Right cardiac atrium (tissue), 5 donors: ENCODE measurements around the gene GALNT8. TPM values are rescaled to one million over a fixed set of nuclear protein-coding genes. Genes with fewer than 3 reads are reported as not detected.

Experiments
- ATAC-seq, 2 donors: fragments of 200-7000 bp; cut with Tn5 transposase; one replicate each; pipeline versions ENCODE4 v1.8.0 to v1.9.1; 2020; ENCODE audit warnings: moderate library complexity in 2 of 2, mild to moderate bottlenecking in 1 of 2
- DNase-seq, 3 donors: peaks; one replicate each; pipeline ENCODE4 v3.0.0-alpha.2; 2020
- H3K27ac ChIP-seq: one replicate; pipeline ENCODE4 v1.5.1; 2013; ENCODE audit warnings: mild to moderate bottlenecking, low read length, control low read depth, moderate library complexity
- H3K27me3 ChIP-seq: one replicate; pipeline ENCODE4 v1.6.1; 2013; ENCODE audit not compliant: control insufficient read depth, insufficient read depth
- H3K4me1 ChIP-seq: one replicate; pipeline ENCODE4 v1.6.1; 2013; ENCODE audit warnings: low read length; ENCODE audit not compliant: control insufficient read depth, insufficient read depth
- H3K4me3 ChIP-seq: one replicate; pipeline ENCODE4 v1.5.1; 2013; ENCODE audit warnings: low read length, control low read depth
- H3K9me3 ChIP-seq: one replicate; pipeline ENCODE4 v1.6.1; 2013; ENCODE audit warnings: low read length; ENCODE audit not compliant: control insufficient read depth
- WGBS: extraction: QIAGEN DNeasy Blood & Tissue Kit; methylation state at CpG from one replicate; pipeline ENCODE4 v1.1.7; 2013; 5-methylcytosine and 5-hydroxymethylcytosine counted together
- intact Hi-C, 4 donors: fragments of 100-400 bp; cut with DNase I; formaldehyde crosslinking; loops; one replicate each; pipeline versions ENCODE4 v1.11.0 to v1.14.0; 2022 to 2023
- polyA plus RNA-seq: library from polyadenylated mRNA; stranded (reverse); fragments of 200-250 nt; gene quantifications from one replicate; pipeline ENCODE4 v1.2.3, GENCODE V29; 2013
- total RNA-seq, 4 donors: library from RNA; stranded (reverse); fragmentation: NEBNext Ultra II Directional; extraction: Animal tissue kit (Norgen Biotek cat#: 25700); gene quantifications; one replicate each; pipeline ENCODE4 v1.2.1, GENCODE V29; 2021
- donor health status: healthy with polysubstance abuse.
- donor health status: DM: no; HTN: yes; CAD: no.
- donor health status: DM: no; HTN: no; CAD: no.
- donor health status: DM: no; HTN: yes; CAD: no; lungs with severe emphysema.
- donor health status: DM: yes; HTN: yes; CAD: no.

The GALNT8 gene
- total and polyA plus RNA-seq, 5 donors = 3.5 to 10.3 (median 6.5) TPM

- Histone ChIP-seq H3K27ac (no peak overlapping the region), H3K9me3 (no peaks in the 10 kb centered on the region), H3K4me3 (no peak overlapping the region), H3K4me1 (no peaks in the 10 kb centered on the region), H3K27me3 (no peaks in the 10 kb centered on the region)
- intact Hi-C loops = no loop called here
- no peak for DNase-seq
- ATAC-seq = no peak
Measured at GRCh38 chr12:4800555-4800954, 80.4 kb downstream of the GALNT8 start.

GRCh38 chr12:4802841-4803240, 82.6 kb downstream of the GALNT8 start:
- Histone ChIP-seq H3K9me3 (no peaks in the 10 kb centered on the region), H3K4me3 (no peak overlapping the region), H3K27me3 (no peaks in the 10 kb centered on the region), H3K27ac (no peak overlapping the region), H3K4me1 (no peaks in the 10 kb centered on the region)
- intact Hi-C loops = no loop called here
- DNase-seq (no peak), ATAC-seq (no peak)
- 60% methylated on average over 2 of the region's 2 CpGs for WGBS

- intact Hi-C loops = no loop called here
Measured at GRCh38 chr12:4806439-4807115, 86.4 kb downstream of the GALNT8 start.

GRCh38 chr12:4807116-4807783, 87.0 kb downstream of the GALNT8 start:
- no peak overlapping the region for H3K27ac ChIP-seq
- no peaks in the 10 kb centered on the region for H3K4me1 ChIP-seq
- no peak for DNase-seq
- no peaks in the 10 kb centered on the region for H3K27me3 ChIP-seq
- ATAC-seq = no peak
- no peak overlapping the region for H3K4me3 ChIP-seq
- H3K9me3 ChIP-seq = no peaks in the 10 kb centered on the region
- WGBS = 70% methylated on average over 6 of the region's 6 CpGs
- intact Hi-C loops = no loop called here

More at GRCh38 chr12:4806439-4807115, 86.4 kb downstream of the GALNT8 start:
- Histone ChIP-seq H3K27ac (no peak overlapping the region), H3K4me3 (no peak overlapping the region), H3K4me1 (no peaks in the 10 kb centered on the region), H3K9me3 (no peaks in the 10 kb centered on the region), H3K27me3 (no peaks in the 10 kb centered on the region)
- WGBS = 61% methylated on average over 8 of the region's 8 CpGs
- no peak for ATAC-seq
- DNase-seq = no peak

- H3K4me1 ChIP-seq = no peaks in the 10 kb centered on the region
- no peak overlapping the region for H3K27ac ChIP-seq
- H3K27me3 ChIP-seq = no peaks in the 10 kb centered on the region
- WGBS = 72% methylated on average over 2 of the region's 2 CpGs
- H3K4me3 ChIP-seq = no peak overlapping the region
- DNase-seq (no peak), ATAC-seq (no peak)
- no peaks in the 10 kb centered on the region for H3K9me3 ChIP-seq
- intact Hi-C loops = no loop called here
Measured at GRCh38 chr12:4807813-4808212, 87.6 kb downstream of the GALNT8 start.

- no peak overlapping the region for H3K27ac ChIP-seq
- intact Hi-C loops = no loop called here
- ATAC-seq = peak; percentile 63 to 74
- DNase-seq = peak; percentile 28 to 79 (median 73)
- no peaks in the 10 kb centered on the region for H3K9me3 ChIP-seq
- no peaks in the 10 kb centered on the region for H3K4me1 ChIP-seq
- 1% methylated on average over 35 of the region's 35 CpGs for WGBS
- no peaks in the 10 kb centered on the region for H3K27me3 ChIP-seq
- peak overlapping the region; percentile 52 for H3K4me3 ChIP-seq
Measured at GRCh38 chr12:4809013-4809448, 88.8 kb downstream of the GALNT8 start.

GRCh38 chr12:4809449-4810218, 89.4 kb downstream of the GALNT8 start:
- peak overlapping the region; percentile 52 for H3K4me3 ChIP-seq
- 2% methylated on average over 80 of the region's 80 CpGs for WGBS
- H3K27me3 ChIP-seq = no peaks in the 10 kb centered on the region
- no peak overlapping the region for H3K27ac ChIP-seq
- H3K9me3 ChIP-seq = no peaks in the 10 kb centered on the region
- no peaks in the 10 kb centered on the region for H3K4me1 ChIP-seq
- intact Hi-C loops = no loop called here
- peak; percentile 34 to 42 for ATAC-seq
- peak in 2 of 3 donors; percentile 53 to 60 for DNase-seq

- intact Hi-C loops = no loop called here
- Histone ChIP-seq H3K4me3 (no peak overlapping the region), H3K27me3 (no peaks in the 10 kb centered on the region), H3K9me3 (no peaks in the 10 kb centered on the region), H3K27ac (no peak overlapping the region), H3K4me1 (no peaks in the 10 kb centered on the region)
- DNase-seq (no peak), ATAC-seq (no peak)
- 25% methylated on average over 34 of the region's 34 CpGs for WGBS
Measured at GRCh38 chr12:4810219-4810671, 90.0 kb downstream of the GALNT8 start.

GRCh38 chr12:4812624-4813327, 92.6 kb downstream of the GALNT8 start:
- ATAC-seq = no peak
- DNase-seq = no peak
- Histone ChIP-seq H3K4me3 (no peak overlapping the region), H3K9me3 (no peaks in the 10 kb centered on the region), H3K4me1 (peaks cover 4% of the 10 kb centered on the region), H3K27ac (no peak overlapping the region), H3K27me3 (no peaks in the 10 kb centered on the region)
- intact Hi-C loops = no loop called here
- WGBS = 91% methylated on average over 4 of the region's 4 CpGs

- Histone ChIP-seq H3K27ac (no peak overlapping the region), H3K4me1 (peaks cover 4% of the 10 kb centered on the region), H3K27me3 (no peaks in the 10 kb centered on the region), H3K9me3 (no peaks in the 10 kb centered on the region), H3K4me3 (no peak overlapping the region)
- WGBS = 77% methylated on average over 5 of the region's 5 CpGs
- intact Hi-C loops = no loop called here
- DNase-seq (no peak), ATAC-seq (no peak)
Measured at GRCh38 chr12:4813741-4814140, 93.5 kb downstream of the GALNT8 start.
